Measurements from ENCODE around the gene CCDC51. TPM values are rescaled to one million over a fixed set of nuclear protein-coding genes. Genes with fewer than 3 reads are reported as not detected.

The CCDC51 gene
- polyA plus RNA-seq, 4 donors: 11.1 to 22.6 (median 21.7) TPM

GRCh38 chr3:48417529-48418108 lies 22.3 kb downstream of the CCDC51 start:
- no peak for DNase-seq
- H3K27ac ChIP-seq (ENCODE audit: low read depth in 1 of 3, low read length in 2 of 3): no peak overlapping the region
- no peak for FAIRE-seq
- no peaks in the 10 kb centered on the region for H3K4me1 ChIP-seq (ENCODE audit: control insufficient read depth in 3 of 3, insufficient read depth in 2 of 3, low read depth in 1 of 3, low read length in 2 of 3)
- WGBS, 3 donors: 84 to 94% (median 91%) methylated on average over 11 to 14 of the region's 14 CpGs
- H3K9me3 ChIP-seq (ENCODE audit: control insufficient read depth in 2 of 2, insufficient read depth in 1 of 2, low read depth in 1 of 2, low read length in 1 of 2): no peaks in the 10 kb centered on the region
- peaks cover 5 to 100% (median 10%) of the 10 kb centered on the region in 3 donors for H3K36me3 ChIP-seq (ENCODE audit: control insufficient read depth in 3 of 3, insufficient read depth in 2 of 3, low read depth in 1 of 3, low read length in 3 of 3)
- H3K4me3 ChIP-seq (ENCODE audit: low read depth in 1 of 3, low read length in 3 of 3): no peak overlapping the region
- no peaks in the 10 kb centered on the region for H3K27me3 ChIP-seq (ENCODE audit: control insufficient read depth in 3 of 3, insufficient read depth in 3 of 3, low read length in 3 of 3)

GRCh38 chr3:48416546-48416945 lies 23.4 kb downstream of the CCDC51 start:
- Histone ChIP-seq H3K27me3 (ENCODE audit: control insufficient read depth in 3 of 3, insufficient read depth in 3 of 3, low read length in 3 of 3) (no peaks in the 10 kb centered on the region), H3K4me3 (ENCODE audit: low read depth in 1 of 3, low read length in 3 of 3) (no peak overlapping the region), H3K27ac (ENCODE audit: low read depth in 1 of 3, low read length in 2 of 3) (no peak overlapping the region), H3K9me3 (ENCODE audit: control insufficient read depth in 2 of 2, insufficient read depth in 1 of 2, low read depth in 1 of 2, low read length in 1 of 2) (no peaks in the 10 kb centered on the region), H3K36me3 (ENCODE audit: control insufficient read depth in 3 of 3, insufficient read depth in 2 of 3, low read depth in 1 of 3, low read length in 3 of 3) (peaks cover 10 to 100% (median 12%) of the 10 kb centered on the region in 3 donors), H3K4me1 (ENCODE audit: control insufficient read depth in 3 of 3, insufficient read depth in 2 of 3, low read depth in 1 of 3, low read length in 2 of 3) (no peaks in the 10 kb centered on the region)
- FAIRE-seq: no peak
- WGBS, 3 donors: 90 to 96% (median 91%) methylated on average over 4 of the region's 4 CpGs
- DNase-seq: no peak

GRCh38 chr3:48416091-48416505 lies 23.8 kb downstream of the CCDC51 start:
- H3K36me3 ChIP-seq (ENCODE audit: control insufficient read depth in 3 of 3, insufficient read depth in 2 of 3, low read depth in 1 of 3, low read length in 3 of 3): peaks cover 10 to 100% (median 12%) of the 10 kb centered on the region in 3 donors
- H3K4me1 ChIP-seq (ENCODE audit: control insufficient read depth in 3 of 3, insufficient read depth in 2 of 3, low read depth in 1 of 3, low read length in 2 of 3): no peaks in the 10 kb centered on the region
- no peak overlapping the region for H3K4me3 ChIP-seq (ENCODE audit: low read depth in 1 of 3, low read length in 3 of 3)
- H3K27me3 ChIP-seq (ENCODE audit: control insufficient read depth in 3 of 3, insufficient read depth in 3 of 3, low read length in 3 of 3): no peaks in the 10 kb centered on the region
- H3K27ac ChIP-seq (ENCODE audit: low read depth in 1 of 3, low read length in 2 of 3): no peak overlapping the region
- 84 to 90% (median 86%) methylated on average over 8 to 14 of the region's 14 CpGs for WGBS, 3 donors
- FAIRE-seq (no peak), DNase-seq (no peak)
- no peaks in the 10 kb centered on the region for H3K9me3 ChIP-seq (ENCODE audit: control insufficient read depth in 2 of 2, insufficient read depth in 1 of 2, low read depth in 1 of 2, low read length in 1 of 2)

GRCh38 chr3:48415251-48415953 lies 24.5 kb downstream of the CCDC51 start:
- peaks cover 10 to 100% (median 14%) of the 10 kb centered on the region in 3 donors for H3K36me3 ChIP-seq (ENCODE audit: control insufficient read depth in 3 of 3, insufficient read depth in 2 of 3, low read depth in 1 of 3, low read length in 3 of 3)
- H3K9me3 ChIP-seq (ENCODE audit: control insufficient read depth in 2 of 2, insufficient read depth in 1 of 2, low read depth in 1 of 2, low read length in 1 of 2): no peaks in the 10 kb centered on the region
- no peak for FAIRE-seq
- no peaks in the 10 kb centered on the region for H3K27me3 ChIP-seq (ENCODE audit: control insufficient read depth in 3 of 3, insufficient read depth in 3 of 3, low read length in 3 of 3)
- H3K4me3 ChIP-seq (ENCODE audit: low read depth in 1 of 3, low read length in 3 of 3): no peak overlapping the region
- no peak overlapping the region for H3K27ac ChIP-seq (ENCODE audit: low read depth in 1 of 3, low read length in 2 of 3)
- H3K4me1 ChIP-seq (ENCODE audit: control insufficient read depth in 3 of 3, insufficient read depth in 2 of 3, low read depth in 1 of 3, low read length in 2 of 3): no peaks in the 10 kb centered on the region
- WGBS, 3 donors: 93 to 97% (median 93%) methylated on average over 24 of the region's 24 CpGs
- DNase-seq: no peak

- DNase-seq (no peak), FAIRE-seq (no peak)
- Histone ChIP-seq H3K27me3 (ENCODE audit: control insufficient read depth in 3 of 3, insufficient read depth in 3 of 3, low read length in 3 of 3) (no peaks in the 10 kb centered on the region), H3K27ac (ENCODE audit: low read depth in 1 of 3, low read length in 2 of 3) (no peak overlapping the region), H3K9me3 (ENCODE audit: control insufficient read depth in 2 of 2, insufficient read depth in 1 of 2, low read depth in 1 of 2, low read length in 1 of 2) (no peaks in the 10 kb centered on the region), H3K4me1 (ENCODE audit: control insufficient read depth in 3 of 3, insufficient read depth in 2 of 3, low read depth in 1 of 3, low read length in 2 of 3) (no peaks in the 10 kb centered on the region), H3K36me3 (ENCODE audit: control insufficient read depth in 3 of 3, insufficient read depth in 2 of 3, low read depth in 1 of 3, low read length in 3 of 3) (peaks cover 7 to 100% (median 14%) of the 10 kb centered on the region in 3 donors), H3K4me3 (ENCODE audit: low read depth in 1 of 3, low read length in 3 of 3) (no peak overlapping the region)
- WGBS, 3 donors: 90 to 93% (median 90%) methylated on average over 25 of the region's 25 CpGs
Measured at GRCh38 chr3:48414376-48415250, 25.3 kb downstream of the CCDC51 start.

GRCh38 chr3:48413611-48414010 lies 26.3 kb downstream of the CCDC51 start:
- Histone ChIP-seq H3K9me3 (ENCODE audit: control insufficient read depth in 2 of 2, insufficient read depth in 1 of 2, low read depth in 1 of 2, low read length in 1 of 2) (no peaks in the 10 kb centered on the region), H3K36me3 (ENCODE audit: control insufficient read depth in 3 of 3, insufficient read depth in 2 of 3, low read depth in 1 of 3, low read length in 3 of 3) (peaks cover 7 to 100% (median 15%) of the 10 kb centered on the region in 3 donors), H3K27me3 (ENCODE audit: control insufficient read depth in 3 of 3, insufficient read depth in 3 of 3, low read length in 3 of 3) (no peaks in the 10 kb centered on the region), H3K4me3 (ENCODE audit: low read depth in 1 of 3, low read length in 3 of 3) (no peak overlapping the region), H3K27ac (ENCODE audit: low read depth in 1 of 3, low read length in 2 of 3) (no peak overlapping the region), H3K4me1 (ENCODE audit: control insufficient read depth in 3 of 3, insufficient read depth in 2 of 3, low read depth in 1 of 3, low read length in 2 of 3) (no peaks in the 10 kb centered on the region)
- WGBS, 3 donors: 86 to 91% (median 88%) methylated on average over 14 of the region's 14 CpGs
- FAIRE-seq (no peak), DNase-seq (no peak)

- Histone ChIP-seq H3K4me3 (ENCODE audit: low read depth in 1 of 3, low read length in 3 of 3) (no peak overlapping the region), H3K36me3 (ENCODE audit: control insufficient read depth in 3 of 3, insufficient read depth in 2 of 3, low read depth in 1 of 3, low read length in 3 of 3) (peaks cover 3 to 100% (median 16%) of the 10 kb centered on the region in 3 donors), H3K4me1 (ENCODE audit: control insufficient read depth in 3 of 3, insufficient read depth in 2 of 3, low read depth in 1 of 3, low read length in 2 of 3) (no peaks in the 10 kb centered on the region), H3K27me3 (ENCODE audit: control insufficient read depth in 3 of 3, insufficient read depth in 3 of 3, low read length in 3 of 3) (no peaks in the 10 kb centered on the region), H3K9me3 (ENCODE audit: control insufficient read depth in 2 of 2, insufficient read depth in 1 of 2, low read depth in 1 of 2, low read length in 1 of 2) (no peaks in the 10 kb centered on the region), H3K27ac (ENCODE audit: low read depth in 1 of 3, low read length in 2 of 3) (no peak overlapping the region)
- no peak for DNase-seq
- FAIRE-seq: no peak
- 84 to 87% (median 85%) methylated on average over 8 of the region's 8 CpGs for WGBS, 3 donors
Measured at GRCh38 chr3:48413086-48413485, 26.8 kb downstream of the CCDC51 start.

- H3K27ac ChIP-seq (ENCODE audit: low read depth in 1 of 3, low read length in 2 of 3): no peak overlapping the region
- no peak for FAIRE-seq
- no peaks in the 10 kb centered on the region for H3K27me3 ChIP-seq (ENCODE audit: control insufficient read depth in 3 of 3, insufficient read depth in 3 of 3, low read length in 3 of 3)
- DNase-seq: no peak
- no peaks in the 10 kb centered on the region for H3K9me3 ChIP-seq (ENCODE audit: control insufficient read depth in 2 of 2, insufficient read depth in 1 of 2, low read depth in 1 of 2, low read length in 1 of 2)
- peaks cover 3 to 98% (median 16%) of the 10 kb centered on the region in 3 donors for H3K36me3 ChIP-seq (ENCODE audit: control insufficient read depth in 3 of 3, insufficient read depth in 2 of 3, low read depth in 1 of 3, low read length in 3 of 3)
- no peaks in the 10 kb centered on the region for H3K4me1 ChIP-seq (ENCODE audit: control insufficient read depth in 3 of 3, insufficient read depth in 2 of 3, low read depth in 1 of 3, low read length in 2 of 3)
- WGBS, 3 donors: 91 to 92% (median 91%) methylated on average over 18 to 19 of the region's 19 CpGs
- no peak overlapping the region for H3K4me3 ChIP-seq (ENCODE audit: low read depth in 1 of 3, low read length in 3 of 3)
Measured at GRCh38 chr3:48412375-48413001, 27.4 kb downstream of the CCDC51 start.
